ENCODE results near the gene TTC28.
A peak's percentile ranks its signal among the peaks of the same experiment; 100 is the strongest.

TTC28 gene

DNA sequence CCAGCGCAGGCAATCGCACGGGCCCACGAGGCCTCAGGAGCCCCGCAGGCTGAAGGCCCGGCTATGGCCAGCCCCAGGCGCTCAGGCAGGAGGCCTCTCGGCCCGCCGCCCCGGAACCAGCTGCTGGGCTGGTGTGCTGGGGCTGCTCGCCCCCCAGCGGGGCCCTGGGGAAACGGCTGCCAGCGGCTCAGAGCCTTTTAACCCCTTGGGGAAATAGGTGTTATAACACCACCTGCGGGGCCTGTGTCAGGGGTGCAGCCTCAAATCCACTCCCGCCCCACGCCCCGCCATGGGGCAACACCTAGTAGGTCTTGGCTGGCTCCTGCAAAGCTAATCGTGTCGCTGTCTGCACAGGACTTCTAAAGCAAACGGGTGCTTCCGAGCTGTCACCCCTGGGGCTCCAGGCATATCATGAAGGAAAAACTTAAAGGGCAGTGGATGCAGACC lies 237.4 kb downstream of the TTC28 start:
- no peaks in the 10 kb centered on the region for H3K36me3 ChIP-seq (ENCODE audit: insufficient read depth, low read length)
- peak overlapping the region; percentile 85 for H2AFZ ChIP-seq (ENCODE audit: low read length, unreplicated experiment)
- H3K4me3 ChIP-seq (ENCODE audit: low read depth, low read length), result peak overlapping the region; percentile 91
- H3K4me1 ChIP-seq (ENCODE audit: control insufficient read depth, insufficient read depth, low read length, unreplicated experiment), result peaks cover 13% of the 10 kb centered on the region
- H3K27ac ChIP-seq (ENCODE audit: low read depth, low read length), result peak overlapping the region; percentile 53
- no peaks in the 10 kb centered on the region for H3K27me3 ChIP-seq (ENCODE audit: insufficient read depth, low read length)
- H3K79me2 ChIP-seq (ENCODE audit: control insufficient read depth, insufficient read depth, low read length, unreplicated experiment), result peaks cover 8% of the 10 kb centered on the region

DNA sequence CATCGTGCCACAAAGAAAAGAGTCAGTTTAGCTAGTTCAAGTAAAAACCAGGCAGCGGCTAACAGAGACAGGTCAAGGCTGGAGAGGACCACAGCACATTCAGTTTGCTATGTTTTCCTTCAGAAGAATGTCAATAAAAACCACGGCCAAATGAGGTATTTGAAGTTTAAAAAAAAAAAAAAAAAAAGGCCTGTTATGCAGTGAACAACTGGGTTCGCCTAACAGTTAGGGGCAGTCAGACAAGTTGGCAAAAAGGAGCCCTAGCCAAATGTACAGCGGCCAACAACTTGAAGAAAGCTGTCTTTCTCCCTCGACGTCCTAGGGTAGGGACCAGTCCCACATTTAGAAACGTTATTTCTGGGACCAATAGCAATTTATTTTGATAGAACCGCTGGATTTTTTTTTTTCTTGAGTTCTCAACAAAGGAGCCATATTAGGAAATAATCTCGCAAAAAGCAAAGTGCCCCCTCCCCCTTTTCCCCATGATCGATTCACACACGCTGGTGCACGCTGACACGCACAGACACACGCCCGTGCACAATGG lies 237.8 kb downstream of the TTC28 start:
- H3K79me2 ChIP-seq (ENCODE audit: control insufficient read depth, insufficient read depth, low read length, unreplicated experiment), result peaks cover 8% of the 10 kb centered on the region
- H3K27ac ChIP-seq (ENCODE audit: low read depth, low read length), result 0 out of 2 replicates have a peak overlapping the region, but pooled peaks have one; percentile 13
- peak overlapping the region; percentile 91 for H3K4me3 ChIP-seq (ENCODE audit: low read depth, low read length)
- H2AFZ ChIP-seq (ENCODE audit: low read length, unreplicated experiment), result peak overlapping the region; percentile 65
- H3K4me1 ChIP-seq (ENCODE audit: control insufficient read depth, insufficient read depth, low read length, unreplicated experiment), result peaks cover 13% of the 10 kb centered on the region
- H3K27me3 ChIP-seq (ENCODE audit: insufficient read depth, low read length), result no peaks in the 10 kb centered on the region
- H3K36me3 ChIP-seq (ENCODE audit: insufficient read depth, low read length), result no peaks in the 10 kb centered on the region

DNA sequence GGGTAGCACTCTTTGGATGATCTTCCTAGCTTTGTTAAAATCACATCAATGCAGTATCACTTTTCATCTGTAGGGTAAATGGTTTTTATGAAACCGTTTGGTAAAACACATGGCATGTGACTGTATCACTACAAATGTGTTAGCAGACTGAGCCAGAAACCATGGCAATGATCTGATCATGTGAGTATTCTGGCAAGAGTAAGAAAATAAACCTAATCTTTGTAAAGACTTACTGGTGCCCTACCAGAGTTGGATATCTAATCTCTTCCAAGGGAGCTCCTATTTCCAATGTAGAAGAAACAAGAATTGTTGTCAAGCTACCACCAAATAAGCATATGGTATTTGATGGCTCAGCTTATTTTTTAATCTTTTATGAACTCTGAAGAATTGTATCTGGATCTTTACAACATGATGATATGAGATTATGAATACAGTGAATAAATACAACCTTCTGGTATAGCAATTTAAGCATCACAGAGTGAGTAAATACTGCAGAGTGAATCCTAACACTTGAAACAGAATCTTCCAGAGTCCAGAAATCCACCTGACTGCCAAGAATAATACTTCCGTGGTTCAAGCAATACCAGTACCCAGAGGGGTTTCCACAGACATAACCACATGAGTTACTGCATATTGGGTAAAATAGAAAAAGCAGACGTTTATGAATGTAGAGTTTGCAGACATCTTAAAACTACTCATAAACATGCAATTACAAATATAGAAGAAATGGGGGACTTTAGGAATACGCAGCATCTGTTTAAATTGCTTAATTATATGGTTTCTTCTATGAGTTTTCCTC lies 238.8 kb downstream of the TTC28 start:
- Histone ChIP-seq H3K27me3 (ENCODE audit: insufficient read depth, low read length) (no peaks in the 10 kb centered on the region), H3K27ac (ENCODE audit: low read depth, low read length) (no peak overlapping the region), H2AFZ (ENCODE audit: low read length, unreplicated experiment) (peak overlapping the region; percentile 1), H3K4me1 (ENCODE audit: control insufficient read depth, insufficient read depth, low read length, unreplicated experiment) (peaks cover 13% of the 10 kb centered on the region), H3K79me2 (ENCODE audit: control insufficient read depth, insufficient read depth, low read length, unreplicated experiment) (peaks cover 10% of the 10 kb centered on the region), H3K4me3 (ENCODE audit: low read depth, low read length) (peak overlapping the region; percentile 91; the same call in 1 of the 2 replicates), H3K36me3 (ENCODE audit: insufficient read depth, low read length) (no peaks in the 10 kb centered on the region)

DNA sequence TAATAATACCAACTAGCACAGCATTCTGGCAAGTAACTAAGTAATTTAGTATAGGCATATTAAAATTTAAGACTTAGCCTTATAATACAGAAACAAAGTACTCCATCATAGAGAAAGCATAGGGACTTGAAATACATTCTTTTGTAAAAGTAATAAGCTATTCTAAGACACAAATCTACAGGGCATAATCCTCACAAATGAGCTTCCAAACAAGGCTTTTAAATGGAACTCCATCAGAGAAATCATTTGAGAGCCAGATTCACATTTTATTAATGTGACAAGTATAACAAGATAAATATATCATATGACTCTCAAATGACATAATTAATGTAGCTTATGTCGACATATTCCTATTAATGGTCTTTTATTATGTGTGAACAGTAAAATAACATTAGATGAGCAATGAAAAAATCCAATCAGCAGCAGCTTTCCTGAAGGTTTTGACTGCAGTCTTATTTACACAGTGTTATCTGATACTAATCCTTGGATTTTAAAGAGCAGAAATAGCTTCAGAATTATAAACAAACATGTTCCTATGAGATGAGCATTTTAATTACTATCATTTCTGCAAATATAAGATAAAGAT lies 241.4 kb downstream of the TTC28 start:
- Histone ChIP-seq H3K79me2 (ENCODE audit: control insufficient read depth, insufficient read depth, low read length, unreplicated experiment) (peaks cover 10% of the 10 kb centered on the region), H3K4me1 (ENCODE audit: control insufficient read depth, insufficient read depth, low read length, unreplicated experiment) (peaks cover 16% of the 10 kb centered on the region), H3K4me3 (ENCODE audit: low read depth, low read length) (no peak overlapping the region), H3K27ac (ENCODE audit: low read depth, low read length) (no peak overlapping the region), H3K27me3 (ENCODE audit: insufficient read depth, low read length) (no peaks in the 10 kb centered on the region), H3K36me3 (ENCODE audit: insufficient read depth, low read length) (no peaks in the 10 kb centered on the region), H2AFZ (ENCODE audit: low read length, unreplicated experiment) (no peak overlapping the region)

DNA sequence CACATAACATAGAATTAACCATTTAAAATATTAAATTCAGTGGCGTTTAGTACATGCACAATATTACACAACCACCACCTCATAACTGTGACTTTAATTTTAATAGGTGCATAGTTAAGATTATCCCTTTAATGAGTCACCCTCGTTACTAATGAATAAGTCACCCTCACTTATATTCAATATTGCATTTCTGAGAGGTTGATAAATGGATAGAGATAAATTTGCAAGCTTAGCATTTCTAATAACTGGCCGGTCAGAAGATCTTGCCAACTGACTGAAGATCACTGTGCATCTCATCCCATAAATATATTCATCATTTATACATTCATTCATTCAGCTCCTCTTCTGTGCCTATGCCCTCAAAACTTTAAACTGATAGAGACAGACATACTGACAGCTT lies 243.7 kb downstream of the TTC28 start:
- no peak overlapping the region for H3K4me3 ChIP-seq (ENCODE audit: low read depth, low read length)
- peaks cover 10% of the 10 kb centered on the region for H3K4me1 ChIP-seq (ENCODE audit: control insufficient read depth, insufficient read depth, low read length, unreplicated experiment)
- H3K27me3 ChIP-seq (ENCODE audit: insufficient read depth, low read length), result no peaks in the 10 kb centered on the region
- H3K36me3 ChIP-seq (ENCODE audit: insufficient read depth, low read length), result no peaks in the 10 kb centered on the region
- H2AFZ ChIP-seq (ENCODE audit: low read length, unreplicated experiment), result no peak overlapping the region
- no peak overlapping the region for H3K27ac ChIP-seq (ENCODE audit: low read depth, low read length)
- peaks cover 8% of the 10 kb centered on the region for H3K79me2 ChIP-seq (ENCODE audit: control insufficient read depth, insufficient read depth, low read length, unreplicated experiment)

DNA sequence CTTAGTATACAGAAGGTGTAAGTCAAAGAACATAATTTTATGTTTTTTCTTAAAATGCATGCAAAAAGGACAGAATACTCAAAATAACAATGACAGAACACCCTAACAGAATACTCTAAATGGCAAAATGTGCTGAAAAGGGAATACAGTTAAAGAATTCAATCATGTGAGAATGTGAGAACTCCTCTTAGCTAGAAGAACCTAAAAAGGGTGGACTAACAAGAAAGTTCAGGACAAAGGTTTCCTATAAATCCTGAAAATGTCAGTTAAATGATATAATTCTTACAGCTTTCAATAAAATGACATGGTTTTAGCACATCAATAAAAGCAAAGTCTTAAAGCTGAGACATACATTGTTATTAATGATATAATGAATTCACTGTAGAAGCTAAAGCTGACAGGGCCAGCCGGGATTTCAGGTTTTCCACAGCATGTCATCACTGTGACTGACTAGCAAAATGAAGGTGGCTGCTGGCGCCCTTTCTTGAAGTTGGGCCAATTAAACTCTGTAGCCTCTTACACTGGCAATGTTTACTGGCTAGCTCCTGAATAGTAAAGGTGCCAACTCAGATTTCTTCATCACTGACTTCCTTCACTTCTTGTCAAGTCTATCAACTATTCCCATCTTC lies 244.4 kb downstream of the TTC28 start:
- Histone ChIP-seq H3K79me2 (ENCODE audit: control insufficient read depth, insufficient read depth, low read length, unreplicated experiment) (peaks cover 8% of the 10 kb centered on the region), H3K27ac (ENCODE audit: low read depth, low read length) (no peak overlapping the region), H3K4me1 (ENCODE audit: control insufficient read depth, insufficient read depth, low read length, unreplicated experiment) (peaks cover 7% of the 10 kb centered on the region), H3K4me3 (ENCODE audit: low read depth, low read length) (no peak overlapping the region), H2AFZ (ENCODE audit: low read length, unreplicated experiment) (no peak overlapping the region), H3K36me3 (ENCODE audit: insufficient read depth, low read length) (no peaks in the 10 kb centered on the region), H3K27me3 (ENCODE audit: insufficient read depth, low read length) (no peaks in the 10 kb centered on the region)

- H3K4me3 ChIP-seq (ENCODE audit: low read depth, low read length), result no peak overlapping the region
- no peak overlapping the region for H2AFZ ChIP-seq (ENCODE audit: low read length, unreplicated experiment)
- peaks cover 10% of the 10 kb centered on the region for H3K4me1 ChIP-seq (ENCODE audit: control insufficient read depth, insufficient read depth, low read length, unreplicated experiment)
- H3K27me3 ChIP-seq (ENCODE audit: insufficient read depth, low read length), result no peaks in the 10 kb centered on the region
- H3K27ac ChIP-seq (ENCODE audit: low read depth, low read length), result no peak overlapping the region
- H3K79me2 ChIP-seq (ENCODE audit: control insufficient read depth, insufficient read depth, low read length, unreplicated experiment), result no peaks in the 10 kb centered on the region
- H3K36me3 ChIP-seq (ENCODE audit: insufficient read depth, low read length), result no peaks in the 10 kb centered on the region
Measured at GRCh38 chr22:28430466-28431025, 249.1 kb downstream of the TTC28 start.

- no peaks in the 10 kb centered on the region for H3K27me3 ChIP-seq (ENCODE audit: insufficient read depth, low read length)
- H3K79me2 ChIP-seq (ENCODE audit: control insufficient read depth, insufficient read depth, low read length, unreplicated experiment), result no peaks in the 10 kb centered on the region
- H3K4me3 ChIP-seq (ENCODE audit: low read depth, low read length), result no peak overlapping the region
- H3K36me3 ChIP-seq (ENCODE audit: insufficient read depth, low read length), result no peaks in the 10 kb centered on the region
- peaks cover 7% of the 10 kb centered on the region for H3K4me1 ChIP-seq (ENCODE audit: control insufficient read depth, insufficient read depth, low read length, unreplicated experiment)
- no peak overlapping the region for H2AFZ ChIP-seq (ENCODE audit: low read length, unreplicated experiment)
- H3K27ac ChIP-seq (ENCODE audit: low read depth, low read length), result no peak overlapping the region
Measured at GRCh38 chr22:28429711-28430110, 249.9 kb downstream of the TTC28 start.

GRCh38 chr22:28428271-28428670 lies 251.4 kb downstream of the TTC28 start:
- H2AFZ ChIP-seq (ENCODE audit: low read length, unreplicated experiment), result no peak overlapping the region
- no peaks in the 10 kb centered on the region for H3K27me3 ChIP-seq (ENCODE audit: insufficient read depth, low read length)
- H3K79me2 ChIP-seq (ENCODE audit: control insufficient read depth, insufficient read depth, low read length, unreplicated experiment), result no peaks in the 10 kb centered on the region
- no peaks in the 10 kb centered on the region for H3K36me3 ChIP-seq (ENCODE audit: insufficient read depth, low read length)
- no peak overlapping the region for H3K27ac ChIP-seq (ENCODE audit: low read depth, low read length)
- peaks cover 7% of the 10 kb centered on the region for H3K4me1 ChIP-seq (ENCODE audit: control insufficient read depth, insufficient read depth, low read length, unreplicated experiment)
- H3K4me3 ChIP-seq (ENCODE audit: low read depth, low read length), result no peak overlapping the region

DNA sequence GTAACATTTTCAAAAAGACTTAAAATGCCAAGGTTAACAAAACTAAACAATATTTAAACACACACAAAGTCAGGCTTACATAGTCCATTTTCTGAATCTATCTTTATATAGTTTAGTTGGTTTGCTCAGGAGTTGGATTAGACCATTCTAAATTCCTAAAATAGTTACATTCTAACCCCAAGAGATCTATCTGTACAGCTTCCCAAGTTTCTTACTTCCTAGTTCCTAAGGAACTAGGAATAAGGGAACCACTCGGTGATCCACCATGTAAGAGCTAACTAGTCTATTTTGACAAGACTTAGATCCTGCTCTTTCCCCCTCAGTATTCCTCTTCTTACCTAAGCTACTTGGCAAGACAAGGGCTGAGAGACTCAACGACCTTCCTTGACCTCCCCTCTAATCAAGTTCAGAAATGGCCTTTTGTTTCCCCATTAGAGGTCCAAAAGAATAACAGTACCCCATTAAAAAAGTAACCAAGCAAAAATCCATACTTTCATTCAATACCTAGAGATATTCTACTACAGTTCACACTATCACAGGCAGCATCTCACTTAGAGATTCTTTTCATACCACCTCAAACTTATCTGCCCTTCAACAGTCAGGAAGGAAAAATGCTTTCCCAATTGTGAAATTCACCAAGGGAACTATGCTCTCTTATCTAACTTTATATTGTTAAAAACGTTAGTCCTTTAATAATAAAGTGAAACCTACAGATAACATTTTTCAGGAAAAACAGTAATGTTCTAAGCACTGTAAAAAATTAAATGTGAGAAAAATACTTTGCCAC lies 253.1 kb downstream of the TTC28 start:
- H2AFZ ChIP-seq (ENCODE audit: low read length, unreplicated experiment), result no peak overlapping the region
- H3K79me2 ChIP-seq (ENCODE audit: control insufficient read depth, insufficient read depth, low read length, unreplicated experiment), result no peaks in the 10 kb centered on the region
- no peaks in the 10 kb centered on the region for H3K27me3 ChIP-seq (ENCODE audit: insufficient read depth, low read length)
- peaks cover 7% of the 10 kb centered on the region for H3K4me1 ChIP-seq (ENCODE audit: control insufficient read depth, insufficient read depth, low read length, unreplicated experiment)
- no peak overlapping the region for H3K27ac ChIP-seq (ENCODE audit: low read depth, low read length)
- no peak overlapping the region for H3K4me3 ChIP-seq (ENCODE audit: low read depth, low read length)
- no peaks in the 10 kb centered on the region for H3K36me3 ChIP-seq (ENCODE audit: insufficient read depth, low read length)
